ENCODE results near the gene WDR38. TPM values are rescaled to one million over a fixed set of nuclear protein-coding genes. Genes with fewer than 3 reads are reported as not detected.
A peak's percentile ranks its signal among the peaks of the same experiment; 100 is the strongest.

Gene WDR38
- total and polyA plus RNA-seq, 8 donors, result 1.3 to 8.3 (median 3.6) TPM; not detected in 1

DNA sequence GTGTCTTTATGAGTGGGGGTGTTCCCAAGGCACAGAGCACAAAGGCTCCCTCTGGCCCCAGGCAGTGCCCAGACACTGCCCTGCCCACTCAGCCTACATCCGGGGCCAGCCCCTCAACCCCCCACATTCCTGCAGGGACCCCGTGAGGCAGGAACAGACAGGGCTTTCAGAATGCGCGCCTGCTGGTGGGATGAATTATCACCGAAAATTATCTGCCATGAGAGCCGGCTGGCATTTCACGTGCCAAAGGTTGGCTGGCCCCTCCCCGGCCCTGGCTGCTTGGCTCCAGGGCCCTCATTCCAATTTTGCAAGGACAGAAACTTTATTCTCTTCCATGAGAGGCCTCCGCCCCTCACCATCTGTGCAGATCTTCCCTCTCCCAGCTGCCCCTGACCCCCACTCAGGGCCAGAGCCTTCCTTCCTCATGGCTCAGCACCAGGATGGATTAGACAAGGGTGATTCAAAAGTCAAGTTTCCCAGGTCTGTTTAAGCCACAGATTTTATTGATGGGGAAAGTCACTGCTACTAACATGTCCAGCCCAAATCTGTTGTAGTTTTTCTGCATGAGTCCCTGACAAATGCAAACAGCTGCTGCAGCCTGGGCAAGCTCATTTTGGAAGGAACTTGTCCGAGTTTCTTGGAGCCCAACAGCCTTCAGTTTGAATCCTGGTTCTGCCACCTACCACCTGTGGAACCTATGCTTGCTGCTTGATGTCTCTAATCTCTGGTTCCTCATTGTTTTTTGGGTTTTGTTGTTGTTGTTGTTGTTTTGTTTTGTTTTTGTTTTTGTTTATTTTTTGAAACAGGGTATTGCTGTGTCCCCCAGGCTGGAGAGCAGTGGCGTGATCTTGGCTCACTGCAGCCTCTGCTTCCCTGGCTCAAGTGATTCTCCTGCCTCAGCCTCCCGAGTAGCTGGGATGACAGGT is 32.3 kb upstream of the WDR38 start:
- ATAC-seq (no peak), DNase-seq (peak in 1 of 4 donors; percentile 45)
- H3K36me3 ChIP-seq, result no peaks in the 10 kb centered on the region
- TF ChIP-seq, protein P1, sequence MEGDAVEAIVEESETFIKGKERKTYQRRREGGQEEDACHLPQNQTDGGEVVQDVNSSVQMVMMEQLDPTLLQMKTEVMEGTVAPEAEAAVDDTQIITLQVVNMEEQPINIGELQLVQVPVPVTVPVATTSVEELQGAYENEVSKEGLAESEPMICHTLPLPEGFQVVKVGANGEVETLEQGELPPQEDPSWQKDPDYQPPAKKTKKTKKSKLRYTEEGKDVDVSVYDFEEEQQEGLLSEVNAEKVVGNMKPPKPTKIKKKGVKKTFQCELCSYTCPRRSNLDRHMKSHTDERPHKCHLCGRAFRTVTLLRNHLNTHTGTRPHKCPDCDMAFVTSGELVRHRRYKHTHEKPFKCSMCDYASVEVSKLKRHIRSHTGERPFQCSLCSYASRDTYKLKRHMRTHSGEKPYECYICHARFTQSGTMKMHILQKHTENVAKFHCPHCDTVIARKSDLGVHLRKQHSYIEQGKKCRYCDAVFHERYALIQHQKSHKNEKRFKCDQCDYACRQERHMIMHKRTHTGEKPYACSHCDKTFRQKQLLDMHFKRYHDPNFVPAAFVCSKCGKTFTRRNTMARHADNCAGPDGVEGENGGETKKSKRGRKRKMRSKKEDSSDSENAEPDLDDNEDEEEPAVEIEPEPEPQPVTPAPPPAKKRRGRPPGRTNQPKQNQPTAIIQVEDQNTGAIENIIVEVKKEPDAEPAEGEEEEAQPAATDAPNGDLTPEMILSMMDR (IDR thresholded peaks at IDR 0.05), result no peak
- no peaks in the 10 kb centered on the region for H3K4me1 ChIP-seq
- no peak overlapping the region for H3K4me3 ChIP-seq
- no peak overlapping the region for H3K27ac ChIP-seq
- intact Hi-C loops (cut with DNase I), result no loop called here
- no peaks in the 10 kb centered on the region for H3K27me3 ChIP-seq
- H3K9me3 ChIP-seq, result no peaks in the 10 kb centered on the region

DNA sequence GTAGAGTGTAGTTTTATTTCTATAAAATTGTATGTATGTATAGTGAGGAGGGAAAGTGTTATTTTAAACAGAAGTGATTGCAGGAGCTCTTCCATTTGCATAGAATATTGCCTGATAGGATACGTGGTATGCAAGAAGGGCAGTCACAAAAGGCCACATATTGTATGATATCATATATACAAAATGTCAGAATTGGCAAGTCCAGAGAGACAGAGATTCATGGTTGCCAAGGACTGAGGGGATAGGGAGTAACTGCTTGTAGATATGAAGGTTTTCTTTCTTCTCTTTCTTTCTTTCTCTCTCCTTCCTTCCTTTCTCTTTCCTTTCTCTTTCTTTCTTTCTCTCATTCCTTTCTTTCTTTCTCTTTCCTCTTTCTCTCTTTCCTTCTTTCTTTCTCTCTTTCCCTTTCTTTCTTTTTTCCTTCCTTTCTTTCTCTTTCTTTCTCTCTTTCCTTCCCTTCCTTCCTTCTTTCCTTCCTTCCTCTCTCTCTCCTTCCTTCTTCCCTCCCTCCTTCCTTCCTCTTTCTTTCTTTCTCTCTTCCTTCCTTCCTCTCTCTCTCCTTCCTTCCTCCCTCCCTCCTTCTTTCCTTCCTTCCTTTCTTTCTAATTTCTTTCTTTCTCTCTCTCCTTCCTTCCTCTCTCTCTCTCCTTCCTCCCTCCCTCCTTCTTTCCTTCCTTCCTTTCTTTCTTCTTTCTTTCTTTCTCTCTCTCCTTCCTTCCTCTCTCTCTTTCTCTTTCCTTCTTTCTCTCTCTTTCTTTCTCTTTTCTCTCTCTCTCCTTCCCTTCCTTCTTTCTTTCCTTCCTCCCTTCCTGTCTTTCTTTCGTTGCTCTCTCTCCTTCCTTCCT is 24.5 kb upstream of the WDR38 start:
- TF ChIP-seq, protein P1 (IDR thresholded peaks at IDR 0.05), result no peak
- H3K36me3 ChIP-seq, result no peaks in the 10 kb centered on the region
- DNase-seq, result no peak
- no peaks in the 10 kb centered on the region for H3K9me3 ChIP-seq
- H3K27me3 ChIP-seq, result no peaks in the 10 kb centered on the region
- intact Hi-C loops (cut with DNase I), result no loop called here
- H3K4me3 ChIP-seq, result no peak overlapping the region
- peaks cover 0 to 16% of the 10 kb centered on the region in 2 donors for H3K4me1 ChIP-seq
- no peak for ATAC-seq
- no peak overlapping the region for H3K27ac ChIP-seq

DNA sequence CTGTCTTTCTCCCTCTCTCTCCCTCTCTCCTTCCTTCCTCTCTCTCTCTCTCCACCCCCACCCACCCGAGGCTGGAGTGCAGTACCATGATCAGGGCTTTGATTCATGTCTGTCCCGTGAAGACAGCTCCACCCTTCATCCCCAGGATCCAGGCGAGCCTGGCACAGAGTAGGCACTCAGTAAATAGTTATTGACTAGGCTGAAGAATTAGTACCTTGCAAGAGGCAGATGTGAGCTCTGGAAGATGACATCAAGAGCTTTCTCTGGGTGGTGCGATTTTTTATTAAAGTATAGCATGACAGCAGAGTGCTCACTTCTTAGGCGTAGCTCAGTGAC is 24.0 kb upstream of the WDR38 start:
- H3K27ac ChIP-seq, result no peak overlapping the region
- no peak for ATAC-seq
- TF ChIP-seq, protein P1 (IDR thresholded peaks at IDR 0.05), result no peak

DNA sequence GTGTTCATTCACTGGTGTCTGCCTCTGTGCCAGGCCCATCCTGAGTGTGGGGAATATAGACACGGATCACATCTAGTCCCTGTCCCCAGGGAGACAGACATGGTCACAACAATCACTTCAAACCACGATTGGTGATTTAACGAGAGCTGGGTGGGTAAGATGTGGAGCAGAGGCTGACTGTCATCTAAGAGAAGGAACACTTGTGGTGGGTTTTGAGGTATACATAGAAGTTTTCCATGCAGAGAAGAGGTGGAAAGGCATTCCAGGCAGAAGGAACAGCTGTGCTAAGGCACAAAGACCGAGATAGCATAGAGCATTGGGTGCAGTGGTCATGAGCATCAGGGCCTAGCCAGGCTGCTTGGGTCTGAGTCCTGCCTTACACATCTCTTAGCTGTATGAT is 22.7 kb upstream of the WDR38 start:
- intact Hi-C loops (cut with DNase I), result no loop called here
- H3K4me3 ChIP-seq, result no peak overlapping the region
- peaks cover 4 to 26% of the 10 kb centered on the region in 2 donors for H3K4me1 ChIP-seq
- no peak for DNase-seq
- H3K27me3 ChIP-seq, result no peaks in the 10 kb centered on the region
- no peaks in the 10 kb centered on the region for H3K9me3 ChIP-seq
- no peak for ATAC-seq
- H3K27ac ChIP-seq, result no peak overlapping the region
- no peaks in the 10 kb centered on the region for H3K36me3 ChIP-seq
- TF ChIP-seq, protein P1 (IDR thresholded peaks at IDR 0.05), result no peak

More for the DNA sequence above, 24.0 kb upstream of the WDR38 start:
- Histone ChIP-seq H3K27me3 (no peaks in the 10 kb centered on the region), H3K9me3 (no peaks in the 10 kb centered on the region), H3K4me3 (no peak overlapping the region), H3K36me3 (no peaks in the 10 kb centered on the region), H3K4me1 (peaks cover 0 to 16% of the 10 kb centered on the region in 2 donors)
- DNase-seq, result no peak
- intact Hi-C loops (cut with DNase I), result no loop called here
